K562 (cell line): Measurements from ENCODE around the gene RSPO1. TPM values are rescaled to one million over a fixed set of nuclear protein-coding genes. Genes with fewer than 3 reads are reported as not detected.

Source experiments
- ZBTB40 ChIP-seq, 2 experiments: fragments of 450-650 bp in 1 of 2; sonication (generic) in 1 of 2; formaldehyde crosslinking in 1 of 2; IDR thresholded peaks; 2 replicates each; pipeline versions ENCODE4 v1.7.1 to v1.9.0; 2016 to 2022; ENCODE audit warnings: inconsistent platforms in 1 of 2, mild to moderate bottlenecking in 1 of 2, missing genetic modification reagents in 1 of 2
- polyA plus RNA-seq, 8 experiments: library from polyadenylated mRNA; depleted of rRNA in 4 of 8; stranded (reverse) in 5 of 8; unstranded in 3 of 8; fragments of >200 nt; fragmentation: Nextera tagmentation in 2 of 8; fragmentation: Illumina TruSeq in 1 of 8; extraction: Ambion mirVana in 2 of 8; extraction: Trizol in 1 of 8; gene quantifications; 2 replicates each; pipeline versions ENCODE4 v1.2.1 to v1.2.3, GENCODE V29; 2011 to 2014; ENCODE audit warnings: inconsistent platforms in 1 of 8, missing spikeins in 1 of 8
- total RNA-seq, 7 experiments: library from RNA; depleted of rRNA in 6 of 7; stranded (reverse); fragments of >200 nt in 6 of 7; fragmentation: Illumina TruSeq in 2 of 7; extraction: Trizol in 2 of 7; gene quantifications; 2 replicates each; pipeline versions ENCODE4 v1.2.1 to v1.2.3, GENCODE V29; 2011 to 2021; ENCODE audit warnings: low replicate concordance in 1 of 7

Gene RSPO1
- total and polyA plus RNA-seq, 9 of the 15 experiments (the other 6 are each of a cell fraction or from before 2014, with no cell fraction given): not detected

- TF ChIP-seq ZBTB40 (IDR thresholded peaks at IDR 0.05) (peak; percentile 70), ZBTB40 (CRISPR knock-in tag; IDR thresholded peaks at IDR 0.05) (peak; percentile 52)
Observed at GRCh38 chr1:37602750-37603694, 31.7 kb downstream of the RSPO1 start (continued).
